Lung microvascular endothelial cell (primary cell): ENCODE data around the gene FGF13. TPM values are rescaled to one million over a fixed set of nuclear protein-coding genes. Genes with fewer than 3 reads are reported as not detected.

Source experiments
- DNase-seq, 2 donors: peaks; one replicate each; pipeline versions ENCODE4 v3.0.0 to v3.0.0-alpha.2; 2010; ENCODE audit warnings: low read depth in 2 of 2
- total RNA-seq: library from RNA; depleted of rRNA; stranded (reverse); fragments of >200 nt; gene quantifications from 2 replicates; pipeline ENCODE4 v1.2.1, GENCODE V29; 2014

FGF13 gene
- total RNA-seq, 1 donor from 2014 or later, result 46.0 TPM

DNA sequence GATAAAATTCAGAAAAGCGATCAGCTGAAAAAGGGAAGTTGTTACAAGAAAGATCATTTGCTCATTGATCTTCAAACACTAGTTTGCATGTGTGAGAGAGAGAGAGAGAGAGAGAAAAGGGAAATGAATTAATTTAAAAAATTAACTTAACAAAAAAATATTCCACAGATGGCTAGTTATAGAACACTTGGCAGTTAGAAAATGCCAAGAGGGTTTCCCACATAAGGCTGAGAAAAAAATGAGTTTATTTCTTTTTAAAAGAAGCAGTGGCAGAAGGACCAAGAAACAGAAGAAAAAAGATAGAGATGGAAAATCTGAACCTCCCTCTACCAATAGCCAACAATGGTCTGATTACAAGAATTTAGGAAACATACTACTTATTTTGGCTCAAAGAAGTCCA, 47.1 kb downstream of the FGF13 start:
- no peak for DNase-seq

DNA sequence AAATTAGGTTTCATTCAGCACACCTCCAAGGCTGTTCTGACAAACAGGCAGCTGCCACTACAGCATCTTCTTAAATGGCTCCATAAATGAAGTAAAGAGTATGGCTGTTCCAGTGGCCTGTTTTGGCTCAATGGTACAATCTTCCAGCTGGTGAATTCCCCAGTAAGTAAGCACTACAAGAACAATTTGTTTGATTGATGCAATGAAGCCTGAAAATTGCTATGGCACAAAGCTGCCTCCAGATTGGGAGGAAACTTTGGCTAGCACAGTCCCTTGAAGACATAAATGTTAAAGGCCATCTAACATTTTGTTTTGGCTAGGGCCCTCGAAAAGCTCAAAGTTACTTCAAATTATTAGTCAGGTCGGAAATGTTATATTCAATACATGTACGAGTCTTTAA, 47.5 kb downstream of the FGF13 start:
- no peak for DNase-seq

DNA sequence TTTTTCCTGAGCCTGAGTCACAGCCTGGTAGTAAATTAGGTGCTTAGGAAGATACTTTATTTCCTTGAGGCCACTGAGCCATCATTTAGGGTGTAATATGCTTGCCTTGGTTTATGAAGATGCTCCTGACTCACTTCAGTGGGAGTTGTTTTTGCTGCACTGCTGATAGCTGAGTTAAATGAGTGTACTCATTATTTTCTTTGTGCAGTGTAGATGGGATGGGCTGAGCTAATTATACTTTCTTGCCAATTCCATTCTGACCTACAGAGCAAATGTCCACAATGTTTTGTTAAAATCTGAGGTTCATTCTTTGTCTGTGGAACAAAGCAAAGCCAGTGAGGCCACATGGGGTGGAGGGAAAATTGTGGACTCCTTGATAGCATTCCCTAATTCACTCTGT, 60.0 kb downstream of the FGF13 start:
- no peak for DNase-seq

DNA sequence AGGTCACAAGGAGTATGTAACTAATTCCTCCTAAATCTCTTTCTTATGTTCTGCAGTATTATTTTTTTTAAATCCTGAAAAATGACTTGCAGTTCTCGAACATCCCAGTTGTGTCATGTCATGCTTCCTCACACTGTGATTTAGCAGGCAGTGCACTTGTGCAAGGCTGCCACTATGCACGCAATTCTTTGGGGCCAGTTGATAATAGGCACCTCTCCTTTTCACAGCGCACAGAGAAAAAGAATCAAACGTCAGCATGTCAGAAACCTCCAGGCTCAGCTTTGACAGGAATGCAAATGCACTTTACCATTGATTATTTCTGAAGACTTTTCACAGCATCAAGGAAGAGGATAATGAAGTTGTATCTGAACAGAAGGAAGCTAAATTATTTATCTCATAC, 62.9 kb downstream of the FGF13 start:
- no peak for DNase-seq

DNA sequence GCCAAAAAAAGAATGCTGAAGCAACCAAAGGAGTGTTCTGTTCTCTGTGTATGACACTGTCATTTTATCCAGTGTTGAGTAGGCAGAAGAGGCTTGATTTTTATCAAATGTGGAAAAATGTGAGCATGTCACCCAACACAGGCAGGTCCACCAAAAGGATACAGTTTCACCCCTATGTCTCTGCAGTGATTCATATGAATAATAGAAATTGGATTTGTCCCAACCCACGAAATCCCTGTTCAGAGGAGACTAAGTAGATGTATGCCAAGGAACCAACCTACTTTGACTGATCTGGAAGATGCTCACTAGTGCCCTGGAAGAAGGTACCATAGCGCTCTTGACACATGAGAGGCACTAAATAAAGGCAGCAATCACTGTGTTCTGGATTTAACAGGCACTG, 72.5 kb downstream of the FGF13 start:
- no peak for DNase-seq
